Kidney epithelial cell (primary cell): Measurements from ENCODE around the gene ERICH6. TPM values are rescaled to one million over a fixed set of nuclear protein-coding genes. Genes with fewer than 3 reads are reported as not detected.

Experiments used
- DNase-seq: peaks from one replicate; pipeline ENCODE4 v3.0.0-alpha.2; 2010; ENCODE audit warnings: low read depth
- H3K27me3 ChIP-seq: 2 replicates; pipeline ENCODE4 v1.6.0; 2011; ENCODE audit warnings: low read length; ENCODE audit not compliant: control insufficient read depth, insufficient read depth
- H3K36me3 ChIP-seq: 2 replicates; pipeline ENCODE4 v1.5.1; 2011; ENCODE audit warnings: low read length; ENCODE audit not compliant: control insufficient read depth, insufficient read depth
- H3K4me3 ChIP-seq: 2 replicates; pipeline ENCODE4 v1.5.1; 2011; ENCODE audit warnings: low read depth, mild to moderate bottlenecking, control low read depth, low read length
- CTCF ChIP-seq: IDR thresholded peaks from 2 replicates; pipeline ENCODE4 v1.5.1; 2011; ENCODE audit warnings: mild to moderate bottlenecking, moderate library complexity, low read length, control low read depth, inconsistent platforms; ENCODE audit not compliant: insufficient read depth, poor library complexity, severe bottlenecking
- total RNA-seq: library from RNA; depleted of rRNA; stranded (reverse); fragments of >200 nt; gene quantifications from 2 replicates; pipeline ENCODE4 v1.2.3, GENCODE V29; 2015

ERICH6 gene
- total RNA-seq, 1 donor from 2014 or later: not detected

GRCh38 chr3:150742679-150743078 is 39.0 kb upstream of the ERICH6 start:
- Histone ChIP-seq H3K4me3 (no peak overlapping the region), H3K36me3 (no peaks in the 10 kb centered on the region), H3K27me3 (no peaks in the 10 kb centered on the region)
- no peak for DNase-seq
- no peak for TF ChIP-seq CTCF

- Histone ChIP-seq H3K36me3 (no peaks in the 10 kb centered on the region), H3K4me3 (no peak overlapping the region), H3K27me3 (no peaks in the 10 kb centered on the region)
- TF ChIP-seq CTCF: no peak
- no peak for DNase-seq
Measured at GRCh38 chr3:150742141-150742523, 38.4 kb upstream of the ERICH6 start.

GRCh38 chr3:150741497-150742140 is 37.9 kb upstream of the ERICH6 start:
- no peaks in the 10 kb centered on the region for H3K36me3 ChIP-seq
- no peak for DNase-seq
- no peak for TF ChIP-seq CTCF

GRCh38 chr3:150740733-150741496 is 37.2 kb upstream of the ERICH6 start:
- no peak for TF ChIP-seq CTCF
- no peaks in the 10 kb centered on the region for H3K27me3 ChIP-seq
- no peak for DNase-seq
- no peaks in the 10 kb centered on the region for H3K36me3 ChIP-seq
- no peak overlapping the region for H3K4me3 ChIP-seq

More at GRCh38 chr3:150741497-150742140, 37.9 kb upstream of the ERICH6 start:
- Histone ChIP-seq H3K4me3 (no peak overlapping the region), H3K27me3 (no peaks in the 10 kb centered on the region)

- TF ChIP-seq CTCF: no peak
- Histone ChIP-seq H3K4me3 (no peak overlapping the region), H3K27me3 (no peaks in the 10 kb centered on the region), H3K36me3 (no peaks in the 10 kb centered on the region)
- no peak for DNase-seq
Measured at GRCh38 chr3:150739877-150740645, 36.3 kb upstream of the ERICH6 start.
